A673 (cell line): ENCODE data around the gene FGF11.

Experiments used
- EZH2 ChIP-seq: fragments of 200-600 bp; sonication (generic); IDR thresholded peaks from 2 replicates; pipeline ENCODE4 v1.6.1; 2017; ENCODE audit warnings: borderline replicate concordance, low read depth, mild to moderate bottlenecking, mixed read lengths, antibody characterized with exemption, low read length; ENCODE audit not compliant: poor library complexity, severe bottlenecking
- TF ChIP-seq, protein P1 (sequence below): fragments of 300-800, 200-600 bp; sonication (generic); conservative IDR thresholded peaks from 2 replicates; pipeline ENCODE4 v1.5.1; 2017; ENCODE audit warnings: low read depth, mild to moderate bottlenecking, antibody characterized with exemption, low read length, moderate library complexity, mixed read lengths

DNA sequence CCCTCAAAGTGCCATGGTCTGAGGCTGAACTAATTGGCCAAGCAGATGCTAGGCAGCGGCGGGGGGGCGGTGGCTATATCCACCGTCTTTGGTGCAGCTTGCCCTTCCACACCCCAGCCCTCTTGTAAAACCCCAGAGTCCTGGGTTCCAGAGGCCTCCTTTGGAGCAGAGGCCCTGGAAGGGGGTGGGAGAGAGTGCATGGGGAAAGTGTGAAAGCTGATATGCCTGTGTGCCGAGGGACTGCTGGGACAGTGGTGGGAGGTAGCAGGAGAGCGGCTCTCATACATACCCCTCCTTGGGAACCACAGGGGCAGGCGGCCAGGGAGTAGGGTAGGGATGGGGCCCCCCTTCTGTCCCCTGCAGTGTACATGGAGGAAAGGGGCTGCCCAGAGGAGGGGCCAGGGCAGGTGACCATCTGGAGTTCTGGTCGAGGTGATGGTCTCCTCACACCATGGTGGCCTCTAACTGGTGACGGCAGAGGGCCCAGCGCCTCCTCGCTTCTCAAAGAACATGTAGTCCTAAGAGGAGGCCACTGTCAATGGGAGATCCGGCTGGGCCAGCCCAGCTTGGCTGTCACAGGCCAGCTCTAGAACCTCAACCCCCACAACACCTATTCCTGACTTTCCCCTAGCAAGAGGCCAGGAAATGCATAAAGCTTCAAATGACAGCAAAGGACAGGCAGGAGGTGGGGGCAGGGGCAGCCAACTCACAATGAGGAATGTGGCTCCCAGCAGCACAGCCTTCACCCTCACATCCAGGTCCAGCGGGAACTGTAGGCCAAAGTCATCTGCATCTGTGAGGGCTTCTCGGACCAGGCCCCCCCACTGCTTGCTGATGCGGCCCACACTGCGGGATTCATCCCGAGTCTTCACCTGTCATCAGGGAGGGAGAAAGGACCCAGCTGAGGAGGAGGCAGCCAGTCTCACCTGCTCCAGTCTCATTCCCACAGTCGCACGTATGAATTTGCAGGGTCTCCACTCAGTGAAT, 49.1 kb upstream of the FGF11 start:
- TF ChIP-seq, protein P1, sequence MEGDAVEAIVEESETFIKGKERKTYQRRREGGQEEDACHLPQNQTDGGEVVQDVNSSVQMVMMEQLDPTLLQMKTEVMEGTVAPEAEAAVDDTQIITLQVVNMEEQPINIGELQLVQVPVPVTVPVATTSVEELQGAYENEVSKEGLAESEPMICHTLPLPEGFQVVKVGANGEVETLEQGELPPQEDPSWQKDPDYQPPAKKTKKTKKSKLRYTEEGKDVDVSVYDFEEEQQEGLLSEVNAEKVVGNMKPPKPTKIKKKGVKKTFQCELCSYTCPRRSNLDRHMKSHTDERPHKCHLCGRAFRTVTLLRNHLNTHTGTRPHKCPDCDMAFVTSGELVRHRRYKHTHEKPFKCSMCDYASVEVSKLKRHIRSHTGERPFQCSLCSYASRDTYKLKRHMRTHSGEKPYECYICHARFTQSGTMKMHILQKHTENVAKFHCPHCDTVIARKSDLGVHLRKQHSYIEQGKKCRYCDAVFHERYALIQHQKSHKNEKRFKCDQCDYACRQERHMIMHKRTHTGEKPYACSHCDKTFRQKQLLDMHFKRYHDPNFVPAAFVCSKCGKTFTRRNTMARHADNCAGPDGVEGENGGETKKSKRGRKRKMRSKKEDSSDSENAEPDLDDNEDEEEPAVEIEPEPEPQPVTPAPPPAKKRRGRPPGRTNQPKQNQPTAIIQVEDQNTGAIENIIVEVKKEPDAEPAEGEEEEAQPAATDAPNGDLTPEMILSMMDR: no peak
- no peak for TF ChIP-seq EZH2
